DMS153 treated with DMSO at 0.1 percent for 48 hours (cell line): Measurements from ENCODE around the gene MAN2A1.
"Not testable (repeated sequence)": the region's sequence is repeated elsewhere in the genome, so short reads cannot be mapped to it uniquely, and the experiment has no call there.

Experiments
- DNase-seq: peaks from one replicate; lab custom pipeline; 2025; ENCODE audit not compliant: unreplicated experiment; lab: John Stamatoyannopoulos, UW

The MAN2A1 gene

GRCh38 chr5:109812698-109813097 is 123.0 kb downstream of the MAN2A1 start:
- no peak for DNase-seq

GRCh38 chr5:109816732-109817131 is 127.0 kb downstream of the MAN2A1 start:
- DNase-seq = no peak

GRCh38 chr5:109819878-109820277 is 130.2 kb downstream of the MAN2A1 start:
- DNase-seq = no peak

GRCh38 chr5:109823597-109823996 is 133.9 kb downstream of the MAN2A1 start:
- DNase-seq = no peak

- DNase-seq = no peak
Observed at GRCh38 chr5:109825450-109825849, 135.7 kb downstream of the MAN2A1 start.

- no peak for DNase-seq
Observed at GRCh38 chr5:109826426-109826825, 136.7 kb downstream of the MAN2A1 start.

GRCh38 chr5:109829331-109829730 is 139.6 kb downstream of the MAN2A1 start:
- DNase-seq = no peak

- peak; percentile 3 for DNase-seq
Observed at GRCh38 chr5:109830955-109831502, 141.3 kb downstream of the MAN2A1 start.

- DNase-seq = not testable (repeated sequence)
Observed at GRCh38 chr5:109832207-109833188, 142.8 kb downstream of the MAN2A1 start.

GRCh38 chr5:109833946-109834345 is 144.2 kb downstream of the MAN2A1 start:
- DNase-seq = no peak

GRCh38 chr5:109836280-109836679 is 146.6 kb downstream of the MAN2A1 start:
- DNase-seq = no peak

GRCh38 chr5:109837231-109837861 is 147.6 kb downstream of the MAN2A1 start:
- DNase-seq = no peak

GRCh38 chr5:109838157-109838556 is 148.4 kb downstream of the MAN2A1 start:
- DNase-seq = no peak

- DNase-seq = no peak
Observed at GRCh38 chr5:109844148-109844547, 154.4 kb downstream of the MAN2A1 start.

GRCh38 chr5:109844695-109845094 is 155.0 kb downstream of the MAN2A1 start:
- DNase-seq = no peak

GRCh38 chr5:109848130-109848529 is 158.4 kb downstream of the MAN2A1 start:
- DNase-seq = no peak

GRCh38 chr5:109849478-109850088 is 159.9 kb downstream of the MAN2A1 start:
- DNase-seq = no peak

- no peak for DNase-seq
Observed at GRCh38 chr5:109852371-109853155, 162.8 kb downstream of the MAN2A1 start.

- DNase-seq = no peak
Observed at GRCh38 chr5:109853377-109853776, 163.7 kb downstream of the MAN2A1 start.

- no peak for DNase-seq
Observed at GRCh38 chr5:109855056-109855455, 165.3 kb downstream of the MAN2A1 start.
